Caco-2 (cell line): ENCODE results near the gene ZNF541. TPM values are rescaled to one million over a fixed set of nuclear protein-coding genes. Genes with fewer than 3 reads are reported as not detected.

ENCODE experiments used
- BruUV-seq: library from RNA; stranded (reverse); fragments of 400-500 nt; replicated peaks from 2 replicates; lab custom pipeline; 2021; lab: Mats Ljungman, UMichigan
- CTCF ChIA-PET: fragments of 300-600 bp; sonication (Branson Sonifier 250); formaldehyde crosslinking; loops from one replicate; lab custom pipeline; 2022; ENCODE audit warnings: antibody characterized with exemption; lab: Charles Lee
- POLR2A ChIA-PET: fragments of 300-600 bp; sonication (Branson Sonifier 250); formaldehyde crosslinking; loops from one replicate; lab custom pipeline; 2022; ENCODE audit warnings: antibody characterized with exemption; lab: Charles Lee
- DNase-seq, 2 experiments: peaks; one replicate each; pipeline versions ENCODE4 v3.0.0 to v3.0.0-alpha.2; 2020 to 2022
- H3K27me3 ChIP-seq: replicated peaks from 2 replicates; pipeline ENCODE4 v1.6.0; 2011; ENCODE audit warnings: low read length; ENCODE audit not compliant: control insufficient read depth, insufficient read depth
- H3K36me3 ChIP-seq: 2 replicates; pipeline ENCODE4 v1.5.1; 2011; ENCODE audit warnings: low read length; ENCODE audit not compliant: control insufficient read depth, insufficient read depth
- H3K4me1 ChIP-seq: fragments of 250-450 bp; sonication (Bioruptor Pico); 2 replicates; pipeline ENCODE4 v1.5.1; 2020; ENCODE audit warnings: mild to moderate bottlenecking
- H3K4me3 ChIP-seq: 2 replicates; pipeline ENCODE4 v1.5.1; 2011; ENCODE audit warnings: low read depth, mild to moderate bottlenecking, control low read depth, low read length
- H3K9me3 ChIP-seq: fragments of 250-450 bp; sonication (Bioruptor Pico); 2 replicates; pipeline ENCODE4 v1.5.1; 2020; ENCODE audit warnings: mild to moderate bottlenecking, moderate library complexity
- H3K27ac Mint-ChIP-seq: one replicate; pipeline ENCODE4 v1.8.0; 2022; ENCODE audit warnings: mixed read lengths; ENCODE audit not compliant: unreplicated experiment
- H3K27me3 Mint-ChIP-seq: one replicate; pipeline ENCODE4 v1.8.0; 2022; ENCODE audit warnings: mixed read lengths; ENCODE audit not compliant: insufficient read depth, unreplicated experiment
- H3K36me3 Mint-ChIP-seq: one replicate; pipeline ENCODE4 v1.8.0; 2022; ENCODE audit warnings: mild to moderate bottlenecking, mixed read lengths; ENCODE audit not compliant: insufficient read depth, unreplicated experiment
- H3K4me1 Mint-ChIP-seq: one replicate; pipeline ENCODE4 v1.8.0; 2022; ENCODE audit warnings: low read depth, mixed read lengths; ENCODE audit not compliant: unreplicated experiment
- H3K4me3 Mint-ChIP-seq: one replicate; pipeline ENCODE4 v1.8.0; 2022; ENCODE audit warnings: mild to moderate bottlenecking, moderate library complexity, mixed read lengths; ENCODE audit not compliant: unreplicated experiment
- H3K9me3 Mint-ChIP-seq: one replicate; pipeline ENCODE4 v1.8.0; 2022; ENCODE audit warnings: mixed read lengths; ENCODE audit not compliant: unreplicated experiment
- intact Hi-C: fragments of 100-400 bp; cut with micrococcal nuclease; formaldehyde crosslinking; loops from one replicate; pipeline ENCODE4 v1.10.0; 2022; ENCODE audit not compliant: unreplicated experiment
- total RNA-seq: library from RNA; stranded (reverse); gene quantifications from 2 replicates; pipeline ENCODE4 v1.2.3, GENCODE V29; 2022
- TF ChIP-seq, protein P1 (sequence below), 2 experiments: fragments of 200-600 bp in 1 of 2; IDR thresholded peaks; 1 replicate in 1 of 2; 2 replicates in 1 of 2; pipeline versions ENCODE4 v1.5.1 to v1.8.0; 2011 to 2022; ENCODE audit warnings: antibody characterized with exemption in 1 of 2, control low read depth in 1 of 2, inconsistent platforms in 1 of 2, low read depth in 1 of 2, low read length in 1 of 2, mild to moderate bottlenecking in 1 of 2, moderate library complexity in 1 of 2; ENCODE audit not compliant: insufficient read depth in 1 of 2, severe bottlenecking in 1 of 2, unreplicated experiment in 1 of 2

The ZNF541 gene
- total RNA-seq, 1 experiment from 2014 or later: not detected

DNA sequence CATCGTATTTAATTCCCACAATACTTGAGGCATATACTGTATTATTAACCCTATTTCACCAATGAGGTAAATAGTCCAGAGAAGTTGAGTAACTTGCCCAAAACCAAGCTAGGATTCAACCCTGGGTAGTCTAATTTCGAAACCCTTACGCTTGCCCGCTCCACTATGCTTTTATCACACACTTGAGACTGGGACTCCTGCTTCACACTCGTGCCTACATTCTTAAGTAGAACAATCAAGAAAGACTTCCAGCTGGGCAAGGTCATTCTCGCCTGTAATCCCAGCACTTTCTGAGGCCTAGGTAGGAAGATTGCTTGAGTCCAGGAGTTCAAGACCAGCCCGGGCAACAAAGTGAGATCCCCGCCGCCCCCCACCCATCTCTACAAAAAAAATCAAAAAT lies 3.6 kb downstream of the ZNF541 start:
- no peaks in the 10 kb centered on the region for H3K36me3 ChIP-seq
- H3K4me3 ChIP-seq: no peak overlapping the region
- Mint-ChIP-seq H3K4me1 (peaks cover 12% of the 10 kb centered on the region), H3K36me3 (no peaks in the 10 kb centered on the region), H3K27me3 (no peaks in the 10 kb centered on the region), H3K27ac (no peak overlapping the region), H3K4me3 (no peak overlapping the region), H3K9me3 (no peaks in the 10 kb centered on the region)
- no peak for DNase-seq
- no peaks in the 10 kb centered on the region for H3K27me3 ChIP-seq
- peaks cover 5% of the 10 kb centered on the region for H3K4me1 ChIP-seq
- no TSS peak for BruUV-seq
- intact Hi-C loops: no loop called here
- TF ChIP-seq, protein P1, sequence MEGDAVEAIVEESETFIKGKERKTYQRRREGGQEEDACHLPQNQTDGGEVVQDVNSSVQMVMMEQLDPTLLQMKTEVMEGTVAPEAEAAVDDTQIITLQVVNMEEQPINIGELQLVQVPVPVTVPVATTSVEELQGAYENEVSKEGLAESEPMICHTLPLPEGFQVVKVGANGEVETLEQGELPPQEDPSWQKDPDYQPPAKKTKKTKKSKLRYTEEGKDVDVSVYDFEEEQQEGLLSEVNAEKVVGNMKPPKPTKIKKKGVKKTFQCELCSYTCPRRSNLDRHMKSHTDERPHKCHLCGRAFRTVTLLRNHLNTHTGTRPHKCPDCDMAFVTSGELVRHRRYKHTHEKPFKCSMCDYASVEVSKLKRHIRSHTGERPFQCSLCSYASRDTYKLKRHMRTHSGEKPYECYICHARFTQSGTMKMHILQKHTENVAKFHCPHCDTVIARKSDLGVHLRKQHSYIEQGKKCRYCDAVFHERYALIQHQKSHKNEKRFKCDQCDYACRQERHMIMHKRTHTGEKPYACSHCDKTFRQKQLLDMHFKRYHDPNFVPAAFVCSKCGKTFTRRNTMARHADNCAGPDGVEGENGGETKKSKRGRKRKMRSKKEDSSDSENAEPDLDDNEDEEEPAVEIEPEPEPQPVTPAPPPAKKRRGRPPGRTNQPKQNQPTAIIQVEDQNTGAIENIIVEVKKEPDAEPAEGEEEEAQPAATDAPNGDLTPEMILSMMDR (IDR thresholded peaks at IDR 0.05; ENCODE audit: insufficient read depth in 1 of 2, low read depth in 1 of 2, low read length in 1 of 2, severe bottlenecking in 1 of 2, unreplicated experiment in 1 of 2): no peak
- no peaks in the 10 kb centered on the region for H3K9me3 ChIP-seq
- CTCF ChIA-PET: interaction anchor here (0.6 kb wide), 1 partner anchor 90 kb away, joined by 4 read pairs; no protein-coding TSS in a partner anchor
- POLR2A ChIA-PET: no interaction called here

- peak; percentile 62 to 71 for DNase-seq
- Mint-ChIP-seq H3K4me1 (peaks cover 28% of the 10 kb centered on the region), H3K27ac (peak overlapping the region; percentile 69), H3K4me3 (peak overlapping the region; percentile 37), H3K27me3 (no peaks in the 10 kb centered on the region), H3K9me3 (no peaks in the 10 kb centered on the region), H3K36me3 (no peaks in the 10 kb centered on the region)
- peaks cover 22% of the 10 kb centered on the region for H3K4me1 ChIP-seq
- BruUV-seq: no TSS peak
- TF ChIP-seq, protein P1 (IDR thresholded peaks at IDR 0.05; ENCODE audit: insufficient read depth in 1 of 2, low read depth in 1 of 2, low read length in 1 of 2, severe bottlenecking in 1 of 2, unreplicated experiment in 1 of 2): no peak
- no peaks in the 10 kb centered on the region for H3K9me3 ChIP-seq
- no peak overlapping the region for H3K4me3 ChIP-seq
- ChIA-PET CTCF (interaction anchor here (0.5 to 0.6 kb wide), 4 partner anchors 9 to 195 kb away, joined by 3 to 8 read pairs (median 3); no protein-coding TSS in a partner anchor), POLR2A (no interaction called here)
- intact Hi-C loops: loop anchor here (1.0 kb wide), 2 partner anchors 36 to 49 kb away; partner anchors contain the start of gene NAPA
- no peaks in the 10 kb centered on the region for H3K27me3 ChIP-seq
- H3K36me3 ChIP-seq: no peaks in the 10 kb centered on the region
Measured at GRCh38 chr19:47564081-47564480, 8.9 kb downstream of the ZNF541 start.

DNA sequence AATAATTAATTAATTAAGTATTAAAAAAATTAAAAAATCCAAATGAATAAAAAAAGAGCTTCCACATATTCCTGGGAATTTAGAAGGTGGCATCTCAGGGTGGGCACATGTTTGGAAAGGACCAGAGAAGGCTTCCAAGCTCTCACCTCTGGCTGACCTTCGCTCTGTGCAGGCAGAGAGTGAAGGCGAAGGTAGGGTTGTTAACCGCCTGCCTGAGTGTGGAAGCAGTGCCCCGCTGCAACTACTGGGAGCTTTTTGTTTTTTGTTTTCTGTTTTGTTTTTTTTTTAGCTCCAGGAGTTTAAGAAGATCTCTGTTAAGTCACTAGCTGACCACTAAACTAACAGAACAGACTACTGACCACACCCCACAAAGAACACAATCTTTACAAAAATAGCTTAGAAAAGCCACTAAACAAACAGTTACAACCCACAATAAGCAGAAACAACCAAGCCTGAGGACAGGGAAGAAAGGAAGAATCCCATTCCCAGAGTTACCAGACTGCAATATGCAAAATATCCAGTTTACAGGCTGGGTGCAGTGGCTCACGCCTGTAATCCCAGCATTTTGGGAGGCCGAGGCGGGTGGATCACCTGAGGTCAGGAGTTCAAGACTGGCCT lies 11.4 kb downstream of the ZNF541 start:
- intact Hi-C loops: no loop called here
- no peak for DNase-seq
- Histone ChIP-seq H3K27me3 (no peaks in the 10 kb centered on the region), H3K36me3 (no peaks in the 10 kb centered on the region), H3K4me1 (peaks cover 22% of the 10 kb centered on the region), H3K4me3 (no peak overlapping the region), H3K9me3 (no peaks in the 10 kb centered on the region)
- Mint-ChIP-seq H3K36me3 (no peaks in the 10 kb centered on the region), H3K27ac (no peak overlapping the region), H3K4me3 (no peak overlapping the region), H3K27me3 (no peaks in the 10 kb centered on the region), H3K9me3 (no peaks in the 10 kb centered on the region), H3K4me1 (peaks cover 28% of the 10 kb centered on the region)
- TF ChIP-seq, protein P1 (IDR thresholded peaks at IDR 0.05; ENCODE audit: insufficient read depth in 1 of 2, low read depth in 1 of 2, low read length in 1 of 2, severe bottlenecking in 1 of 2, unreplicated experiment in 1 of 2): no peak
- ChIA-PET POLR2A (interaction anchor here (0.7 kb wide), 1 partner anchor 65 kb away, joined by 3 read pairs; no protein-coding TSS in a partner anchor), CTCF (interaction anchor here (0.9 kb wide), 1 partner anchor 106 kb away, joined by 3 read pairs; no protein-coding TSS in a partner anchor)
- no TSS peak for BruUV-seq
